GM12878 (cell line): Measurements from ENCODE around the gene RCOR2. TPM values are rescaled to one million over a fixed set of nuclear protein-coding genes. Genes with fewer than 3 reads are reported as not detected.

Experiments
- LARP7 ChIP-seq: fragments of 450-650 bp; IDR thresholded peaks from 2 replicates; pipeline ENCODE4 v1.6.1; 2017; ENCODE audit warnings: mild to moderate bottlenecking
- PAX5 ChIP-seq: IDR thresholded peaks from 2 replicates; pipeline ENCODE4 v1.6.1; 2011; ENCODE audit warnings: low read depth, low read length, borderline replicate concordance
- PML ChIP-seq: IDR thresholded peaks from 2 replicates; pipeline ENCODE4 v1.6.1; 2012; ENCODE audit warnings: low read length, inconsistent platforms
- RAD51 ChIP-seq: fragments of 450-650 bp; IDR thresholded peaks from 2 replicates; pipeline ENCODE4 v1.6.1; 2016; ENCODE audit warnings: moderate library complexity, mild to moderate bottlenecking, inconsistent platforms
- RB1 ChIP-seq: fragments of 450-650 bp; formaldehyde crosslinking; IDR thresholded peaks from 2 replicates; pipeline ENCODE4 v1.6.1; 2017; ENCODE audit warnings: mild to moderate bottlenecking, borderline replicate concordance
- SIX5 ChIP-seq: IDR thresholded peaks from 2 replicates; pipeline ENCODE4 v1.6.1; 2011; ENCODE audit warnings: mild to moderate bottlenecking, low read depth, low read length, moderate library complexity; ENCODE audit not compliant: severe bottlenecking
- STAT1 ChIP-seq: fragments of 450-650 bp; conservative IDR thresholded peaks from 2 replicates; pipeline ENCODE4 v1.6.1; 2014; ENCODE audit warnings: antibody characterized with exemption, mild to moderate bottlenecking
- ZNF384 ChIP-seq: IDR thresholded peaks from 2 replicates; pipeline ENCODE4 v1.6.1; 2012; ENCODE audit warnings: low read depth, mild to moderate bottlenecking, low read length, improper control_type of control experiment, borderline replicate concordance
- polyA plus RNA-seq, 11 experiments: library from polyadenylated mRNA; depleted of rRNA in 4 of 11; unstranded in 6 of 11; stranded (reverse) in 5 of 11; fragments of >200 nt; fragmentation: Nextera tagmentation in 4 of 11; fragmentation: Illumina TruSeq in 1 of 11; extraction: Ambion mirVana in 4 of 11; extraction: Trizol in 1 of 11; gene quantifications; 1 replicate in 1 of 11; 2 replicates in 10 of 11; pipeline versions ENCODE4 v1.2.1 to v1.2.3, GENCODE V29; 2011 to 2016; ENCODE audit warnings: inconsistent platforms in 2 of 11, missing spikeins in 2 of 11, low read depth in 1 of 11
- total RNA-seq, 4 experiments: library from RNA; depleted of rRNA in 3 of 4; stranded (reverse); fragments of >200 nt in 3 of 4; fragmentation: Illumina TruSeq in 1 of 4; extraction: Trizol in 1 of 4; gene quantifications; 2 replicates each; pipeline versions ENCODE4 v1.2.1 to v1.2.3, GENCODE V29; 2013 to 2021
- TF ChIP-seq, protein P1 (sequence below): fragments of 450-650 bp; IDR thresholded peaks from 2 replicates; pipeline ENCODE4 v1.6.1; 2016; ENCODE audit warnings: mild to moderate bottlenecking, moderate library complexity, borderline replicate concordance
- TF ChIP-seq, protein P2 (sequence below): fragments of 450-650 bp; IDR thresholded peaks from 2 replicates; pipeline ENCODE4 v1.6.1; 2017; ENCODE audit warnings: low read depth, mild to moderate bottlenecking, moderate library complexity
- TF ChIP-seq, protein P3 (sequence below): fragments of 150-350 bp; IDR thresholded peaks from 2 replicates; pipeline ENCODE4 v1.6.1; 2016; ENCODE audit warnings: low read depth, low read length

The RCOR2 gene
- total and polyA plus RNA-seq, 10 of the 15 experiments (the other 5 are each of a cell fraction or from before 2014, with no cell fraction given), result 0.06 to 0.32 (median 0.17) TPM; not detected in 5

DNA sequence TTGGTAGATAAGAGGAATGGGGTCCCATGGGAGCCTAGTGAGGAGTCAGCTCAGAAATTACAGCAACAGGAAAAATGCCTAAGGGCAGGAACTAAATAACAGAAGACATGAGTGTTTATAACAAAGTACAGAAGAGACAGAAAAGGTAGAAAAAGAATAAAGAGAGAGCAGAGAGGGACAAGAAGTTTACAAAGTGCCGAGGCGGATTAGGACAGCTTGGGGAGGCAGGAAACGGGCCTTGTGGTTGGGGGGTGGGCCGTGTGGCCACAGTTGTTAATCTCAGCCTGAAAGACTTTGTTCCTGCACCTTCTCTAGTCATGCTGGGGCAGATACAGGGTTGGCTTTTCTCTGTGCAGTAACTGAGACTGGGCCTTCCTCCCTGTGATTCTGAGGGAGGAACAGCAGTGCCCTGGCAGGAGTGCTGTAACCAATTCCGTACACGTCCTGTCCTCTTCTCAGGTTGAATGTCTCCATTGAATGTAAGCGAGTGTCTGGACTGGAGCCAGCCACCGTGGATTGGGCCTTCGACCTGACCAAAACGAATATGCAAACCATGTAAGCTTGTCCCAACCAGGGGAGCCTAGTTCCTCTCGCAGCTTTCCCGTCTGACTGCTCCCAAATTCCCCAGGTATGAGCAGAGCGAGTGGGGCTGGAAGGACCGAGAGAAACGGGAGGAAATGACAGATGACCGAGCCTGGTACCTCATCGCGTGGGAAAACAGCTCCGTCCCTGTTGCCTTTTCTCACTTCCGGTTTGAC lies 35.0 kb upstream of the RCOR2 start (continued):
- TF ChIP-seq, protein P1, sequence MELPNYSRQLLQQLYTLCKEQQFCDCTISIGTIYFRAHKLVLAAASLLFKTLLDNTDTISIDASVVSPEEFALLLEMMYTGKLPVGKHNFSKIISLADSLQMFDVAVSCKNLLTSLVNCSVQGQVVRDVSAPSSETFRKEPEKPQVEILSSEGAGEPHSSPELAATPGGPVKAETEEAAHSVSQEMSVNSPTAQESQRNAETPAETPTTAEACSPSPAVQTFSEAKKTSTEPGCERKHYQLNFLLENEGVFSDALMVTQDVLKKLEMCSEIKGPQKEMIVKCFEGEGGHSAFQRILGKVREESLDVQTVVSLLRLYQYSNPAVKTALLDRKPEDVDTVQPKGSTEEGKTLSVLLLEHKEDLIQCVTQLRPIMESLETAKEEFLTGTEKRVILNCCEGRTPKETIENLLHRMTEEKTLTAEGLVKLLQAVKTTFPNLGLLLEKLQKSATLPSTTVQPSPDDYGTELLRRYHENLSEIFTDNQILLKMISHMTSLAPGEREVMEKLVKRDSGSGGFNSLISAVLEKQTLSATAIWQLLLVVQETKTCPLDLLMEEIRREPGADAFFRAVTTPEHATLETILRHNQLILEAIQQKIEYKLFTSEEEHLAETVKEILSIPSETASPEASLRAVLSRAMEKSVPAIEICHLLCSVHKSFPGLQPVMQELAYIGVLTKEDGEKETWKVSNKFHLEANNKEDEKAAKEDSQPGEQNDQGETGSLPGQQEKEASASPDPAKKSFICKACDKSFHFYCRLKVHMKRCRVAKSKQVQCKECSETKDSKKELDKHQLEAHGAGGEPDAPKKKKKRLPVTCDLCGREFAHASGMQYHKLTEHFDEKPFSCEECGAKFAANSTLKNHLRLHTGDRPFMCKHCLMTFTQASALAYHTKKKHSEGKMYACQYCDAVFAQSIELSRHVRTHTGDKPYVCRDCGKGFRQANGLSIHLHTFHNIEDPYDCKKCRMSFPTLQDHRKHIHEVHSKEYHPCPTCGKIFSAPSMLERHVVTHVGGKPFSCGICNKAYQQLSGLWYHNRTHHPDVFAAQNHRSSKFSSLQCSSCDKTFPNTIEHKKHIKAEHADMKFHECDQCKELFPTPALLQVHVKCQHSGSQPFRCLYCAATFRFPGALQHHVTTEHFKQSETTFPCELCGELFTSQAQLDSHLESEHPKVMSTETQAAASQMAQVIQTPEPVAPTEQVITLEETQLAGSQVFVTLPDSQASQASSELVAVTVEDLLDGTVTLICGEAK, result no peak
- TF ChIP-seq PML, result no peak
- TF ChIP-seq ZNF384, result no peak
- TF ChIP-seq, protein P2, sequence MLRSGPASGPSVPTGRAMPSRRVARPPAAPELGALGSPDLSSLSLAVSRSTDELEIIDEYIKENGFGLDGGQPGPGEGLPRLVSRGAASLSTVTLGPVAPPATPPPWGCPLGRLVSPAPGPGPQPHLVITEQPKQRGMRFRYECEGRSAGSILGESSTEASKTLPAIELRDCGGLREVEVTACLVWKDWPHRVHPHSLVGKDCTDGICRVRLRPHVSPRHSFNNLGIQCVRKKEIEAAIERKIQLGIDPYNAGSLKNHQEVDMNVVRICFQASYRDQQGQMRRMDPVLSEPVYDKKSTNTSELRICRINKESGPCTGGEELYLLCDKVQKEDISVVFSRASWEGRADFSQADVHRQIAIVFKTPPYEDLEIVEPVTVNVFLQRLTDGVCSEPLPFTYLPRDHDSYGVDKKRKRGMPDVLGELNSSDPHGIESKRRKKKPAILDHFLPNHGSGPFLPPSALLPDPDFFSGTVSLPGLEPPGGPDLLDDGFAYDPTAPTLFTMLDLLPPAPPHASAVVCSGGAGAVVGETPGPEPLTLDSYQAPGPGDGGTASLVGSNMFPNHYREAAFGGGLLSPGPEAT, result peak; percentile 28; the same call in 1 of the 2 replicates
- TF ChIP-seq, protein P3, sequence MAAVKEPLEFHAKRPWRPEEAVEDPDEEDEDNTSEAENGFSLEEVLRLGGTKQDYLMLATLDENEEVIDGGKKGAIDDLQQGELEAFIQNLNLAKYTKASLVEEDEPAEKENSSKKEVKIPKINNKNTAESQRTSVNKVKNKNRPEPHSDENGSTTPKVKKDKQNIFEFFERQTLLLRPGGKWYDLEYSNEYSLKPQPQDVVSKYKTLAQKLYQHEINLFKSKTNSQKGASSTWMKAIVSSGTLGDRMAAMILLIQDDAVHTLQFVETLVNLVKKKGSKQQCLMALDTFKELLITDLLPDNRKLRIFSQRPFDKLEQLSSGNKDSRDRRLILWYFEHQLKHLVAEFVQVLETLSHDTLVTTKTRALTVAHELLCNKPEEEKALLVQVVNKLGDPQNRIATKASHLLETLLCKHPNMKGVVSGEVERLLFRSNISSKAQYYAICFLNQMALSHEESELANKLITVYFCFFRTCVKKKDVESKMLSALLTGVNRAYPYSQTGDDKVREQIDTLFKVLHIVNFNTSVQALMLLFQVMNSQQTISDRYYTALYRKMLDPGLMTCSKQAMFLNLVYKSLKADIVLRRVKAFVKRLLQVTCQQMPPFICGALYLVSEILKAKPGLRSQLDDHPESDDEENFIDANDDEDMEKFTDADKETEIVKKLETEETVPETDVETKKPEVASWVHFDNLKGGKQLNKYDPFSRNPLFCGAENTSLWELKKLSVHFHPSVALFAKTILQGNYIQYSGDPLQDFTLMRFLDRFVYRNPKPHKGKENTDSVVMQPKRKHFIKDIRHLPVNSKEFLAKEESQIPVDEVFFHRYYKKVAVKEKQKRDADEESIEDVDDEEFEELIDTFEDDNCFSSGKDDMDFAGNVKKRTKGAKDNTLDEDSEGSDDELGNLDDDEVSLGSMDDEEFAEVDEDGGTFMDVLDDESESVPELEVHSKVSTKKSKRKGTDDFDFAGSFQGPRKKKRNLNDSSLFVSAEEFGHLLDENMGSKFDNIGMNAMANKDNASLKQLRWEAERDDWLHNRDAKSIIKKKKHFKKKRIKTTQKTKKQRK, result no peak
- no peak for TF ChIP-seq RAD51
- no peak for TF ChIP-seq SIX5
- TF ChIP-seq RB1, result 0 out of 2 replicates have a peak, but pooled peaks have one; percentile 15
- no peak for TF ChIP-seq STAT1
- peak; percentile 13; the same call in 1 of the 2 replicates for TF ChIP-seq PAX5
- TF ChIP-seq LARP7, result no peak
